B cell (primary cell): ENCODE results near the gene AK4.

Experiments used
- EZH2 ChIP-seq: IDR thresholded peaks from 2 replicates; pipeline ENCODE4 v1.6.1; 2012; ENCODE audit warnings: borderline replicate concordance, low read depth, mild to moderate bottlenecking, moderate library complexity, low read length; ENCODE audit not compliant: insufficient read depth, poor library complexity, severe bottlenecking
- TF ChIP-seq, protein P1 (sequence below): fragments of 200-600 bp; IDR thresholded peaks from one replicate; pipeline ENCODE4 v1.8.0; 2022; ENCODE audit warnings: antibody characterized with exemption, mild to moderate bottlenecking

GRCh38 chr1:65148548-65149350, 746 bp downstream of the AK4 start:
- TF ChIP-seq, protein P1, sequence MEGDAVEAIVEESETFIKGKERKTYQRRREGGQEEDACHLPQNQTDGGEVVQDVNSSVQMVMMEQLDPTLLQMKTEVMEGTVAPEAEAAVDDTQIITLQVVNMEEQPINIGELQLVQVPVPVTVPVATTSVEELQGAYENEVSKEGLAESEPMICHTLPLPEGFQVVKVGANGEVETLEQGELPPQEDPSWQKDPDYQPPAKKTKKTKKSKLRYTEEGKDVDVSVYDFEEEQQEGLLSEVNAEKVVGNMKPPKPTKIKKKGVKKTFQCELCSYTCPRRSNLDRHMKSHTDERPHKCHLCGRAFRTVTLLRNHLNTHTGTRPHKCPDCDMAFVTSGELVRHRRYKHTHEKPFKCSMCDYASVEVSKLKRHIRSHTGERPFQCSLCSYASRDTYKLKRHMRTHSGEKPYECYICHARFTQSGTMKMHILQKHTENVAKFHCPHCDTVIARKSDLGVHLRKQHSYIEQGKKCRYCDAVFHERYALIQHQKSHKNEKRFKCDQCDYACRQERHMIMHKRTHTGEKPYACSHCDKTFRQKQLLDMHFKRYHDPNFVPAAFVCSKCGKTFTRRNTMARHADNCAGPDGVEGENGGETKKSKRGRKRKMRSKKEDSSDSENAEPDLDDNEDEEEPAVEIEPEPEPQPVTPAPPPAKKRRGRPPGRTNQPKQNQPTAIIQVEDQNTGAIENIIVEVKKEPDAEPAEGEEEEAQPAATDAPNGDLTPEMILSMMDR, result no peak
- TF ChIP-seq EZH2, result no peak
